ENCODE data around the gene ATG2B.
A peak's percentile ranks its signal among the peaks of the same experiment; 100 is the strongest.

ATG2B gene, protein sequence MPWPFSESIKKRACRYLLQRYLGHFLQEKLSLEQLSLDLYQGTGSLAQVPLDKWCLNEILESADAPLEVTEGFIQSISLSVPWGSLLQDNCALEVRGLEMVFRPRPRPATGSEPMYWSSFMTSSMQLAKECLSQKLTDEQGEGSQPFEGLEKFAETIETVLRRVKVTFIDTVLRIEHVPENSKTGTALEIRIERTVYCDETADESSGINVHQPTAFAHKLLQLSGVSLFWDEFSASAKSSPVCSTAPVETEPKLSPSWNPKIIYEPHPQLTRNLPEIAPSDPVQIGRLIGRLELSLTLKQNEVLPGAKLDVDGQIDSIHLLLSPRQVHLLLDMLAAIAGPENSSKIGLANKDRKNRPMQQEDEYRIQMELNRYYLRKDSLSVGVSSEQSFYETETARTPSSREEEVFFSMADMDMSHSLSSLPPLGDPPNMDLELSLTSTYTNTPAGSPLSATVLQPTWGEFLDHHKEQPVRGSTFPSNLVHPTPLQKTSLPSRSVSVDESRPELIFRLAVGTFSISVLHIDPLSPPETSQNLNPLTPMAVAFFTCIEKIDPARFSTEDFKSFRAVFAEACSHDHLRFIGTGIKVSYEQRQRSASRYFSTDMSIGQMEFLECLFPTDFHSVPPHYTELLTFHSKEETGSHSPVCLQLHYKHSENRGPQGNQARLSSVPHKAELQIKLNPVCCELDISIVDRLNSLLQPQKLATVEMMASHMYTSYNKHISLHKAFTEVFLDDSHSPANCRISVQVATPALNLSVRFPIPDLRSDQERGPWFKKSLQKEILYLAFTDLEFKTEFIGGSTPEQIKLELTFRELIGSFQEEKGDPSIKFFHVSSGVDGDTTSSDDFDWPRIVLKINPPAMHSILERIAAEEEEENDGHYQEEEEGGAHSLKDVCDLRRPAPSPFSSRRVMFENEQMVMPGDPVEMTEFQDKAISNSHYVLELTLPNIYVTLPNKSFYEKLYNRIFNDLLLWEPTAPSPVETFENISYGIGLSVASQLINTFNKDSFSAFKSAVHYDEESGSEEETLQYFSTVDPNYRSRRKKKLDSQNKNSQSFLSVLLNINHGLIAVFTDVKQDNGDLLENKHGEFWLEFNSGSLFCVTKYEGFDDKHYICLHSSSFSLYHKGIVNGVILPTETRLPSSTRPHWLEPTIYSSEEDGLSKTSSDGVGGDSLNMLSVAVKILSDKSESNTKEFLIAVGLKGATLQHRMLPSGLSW (N-terminal part only)

DNA sequence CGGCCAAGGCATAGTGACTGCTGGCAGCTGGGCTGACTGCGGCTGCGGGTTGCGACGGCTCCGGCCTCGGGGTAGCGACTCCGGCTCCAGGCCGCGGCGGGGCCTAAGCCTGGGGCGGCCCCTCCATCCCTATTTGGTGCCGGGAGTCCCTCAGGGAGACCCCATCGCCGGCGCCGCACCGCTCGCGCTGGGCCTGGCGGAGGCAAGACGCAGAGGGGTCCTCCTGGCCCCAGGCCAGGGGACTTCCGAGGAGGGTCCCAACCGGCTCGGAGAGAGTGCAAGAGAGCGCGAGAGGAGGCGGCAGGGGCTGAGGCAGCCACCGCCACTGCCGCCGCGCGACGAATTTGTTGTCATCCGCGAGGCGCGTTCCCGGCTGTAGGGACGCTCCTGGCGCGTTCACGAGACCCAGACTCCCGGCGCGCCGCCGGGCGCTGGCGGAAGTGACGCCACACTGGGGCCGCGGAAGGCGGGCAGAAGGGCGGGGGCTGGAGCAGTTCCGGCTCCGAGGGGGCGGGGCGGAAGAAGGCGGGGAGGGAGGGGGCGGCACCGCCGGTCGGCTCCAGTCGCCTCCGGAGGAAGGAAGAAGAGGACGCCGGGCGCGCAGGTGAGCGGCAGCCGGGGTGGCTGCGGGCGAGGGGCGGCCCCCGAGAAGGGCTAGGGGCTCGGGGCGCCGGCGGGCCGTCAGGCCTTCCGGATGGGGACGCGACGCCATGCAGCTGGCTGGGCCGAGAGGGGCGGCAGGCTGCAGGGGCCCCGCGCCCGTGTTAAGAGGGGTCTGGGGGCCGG is at the start of gene ATG2B, which contains the start of gene GSKIP:
Gene ATG2B, minus strand, starts transcription at position 377 of the 786 bp plus-strand sequence. Its CDS starts 365 bp downstream, at position 12.
Gene GSKIP, plus strand, starts transcription at position 562 of the 786 bp plus-strand sequence. CDS start 18,722 bp downstream, outside the sequence.
- Histone ChIP-seq H3K36me3 (ENCODE audit: insufficient read depth, low read length) (no peaks in the 10 kb centered on the region), H3K4me3 (ENCODE audit: low read depth in 1 of 2, low read length in 2 of 2) (peak within 1 kb of the TSS; percentile 93 to 94), H3K9me3 (ENCODE audit: low read length) (no peaks in the 10 kb centered on the region), H3K9ac (ENCODE audit: low read length) (peak within 1 kb of the TSS; percentile 79), H3K27me3 (ENCODE audit: control insufficient read depth in 1 of 2, insufficient read depth in 2 of 2, low read length in 2 of 2) (no peaks in the 10 kb centered on the region), H3K4me1 (ENCODE audit: insufficient read depth, low read length) (peaks cover 30% of the 10 kb centered on the region), H3K27ac (ENCODE audit: low read depth, low read length) (peak within 1 kb of the TSS; percentile 98)

DNA sequence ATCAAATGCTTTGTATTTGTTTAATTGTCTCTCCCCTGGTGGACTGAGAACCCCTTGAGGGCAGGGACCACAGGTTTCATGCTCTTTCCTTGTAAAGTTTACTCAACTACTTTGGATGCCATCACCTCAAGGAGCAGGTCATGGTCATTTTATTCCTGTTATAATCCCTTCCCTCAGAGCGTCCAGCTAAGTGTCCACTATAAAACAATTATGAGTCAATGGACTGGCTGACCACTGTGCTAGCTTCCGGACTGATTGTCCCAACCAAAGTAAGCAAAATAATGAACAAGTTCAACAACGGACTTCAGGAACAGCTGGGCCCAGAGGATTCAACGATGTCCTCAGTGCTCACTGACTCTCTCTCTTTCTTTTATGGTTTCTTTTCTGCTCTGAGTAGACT is 47.0 kb upstream of the ATG2B start:
- H3K27me3 ChIP-seq (ENCODE audit: control insufficient read depth in 1 of 2, insufficient read depth in 2 of 2, low read length in 2 of 2): no peaks in the 10 kb centered on the region
- no peaks in the 10 kb centered on the region for H3K9me3 ChIP-seq (ENCODE audit: low read length)
- H3K4me1 ChIP-seq (ENCODE audit: insufficient read depth, low read length): no peaks in the 10 kb centered on the region
- H3K9ac ChIP-seq (ENCODE audit: low read length): no peak overlapping the region
- no peak overlapping the region for H3K4me3 ChIP-seq (ENCODE audit: low read depth in 1 of 2, low read length in 2 of 2)
- no peak overlapping the region for H3K27ac ChIP-seq (ENCODE audit: low read depth, low read length)
- no peaks in the 10 kb centered on the region for H3K36me3 ChIP-seq (ENCODE audit: insufficient read depth, low read length)

DNA sequence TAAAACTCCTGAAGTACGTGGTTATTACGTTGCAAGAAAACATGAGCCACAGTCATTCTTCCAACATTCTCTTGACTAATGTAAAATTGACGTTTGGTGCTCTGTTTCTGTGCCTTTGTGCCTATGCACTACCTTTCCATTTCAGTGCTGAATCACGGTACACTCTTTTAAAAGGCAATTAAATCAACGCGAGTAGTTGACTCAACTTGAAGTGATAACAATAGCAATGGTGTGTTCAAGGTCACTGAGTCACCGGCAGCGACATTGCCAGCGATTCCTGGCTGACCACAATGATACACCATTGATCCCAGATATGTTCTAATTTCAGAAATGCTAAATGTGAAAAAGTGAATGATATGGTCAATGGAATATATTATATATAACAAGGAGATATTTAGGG is 46.6 kb upstream of the ATG2B start:
- no peak overlapping the region for H3K27ac ChIP-seq (ENCODE audit: low read depth, low read length)
- no peaks in the 10 kb centered on the region for H3K9me3 ChIP-seq (ENCODE audit: low read length)
- H3K9ac ChIP-seq (ENCODE audit: low read length): no peak overlapping the region
- no peaks in the 10 kb centered on the region for H3K4me1 ChIP-seq (ENCODE audit: insufficient read depth, low read length)
- no peaks in the 10 kb centered on the region for H3K27me3 ChIP-seq (ENCODE audit: control insufficient read depth in 1 of 2, insufficient read depth in 2 of 2, low read length in 2 of 2)
- no peak overlapping the region for H3K4me3 ChIP-seq (ENCODE audit: low read depth in 1 of 2, low read length in 2 of 2)
- H3K36me3 ChIP-seq (ENCODE audit: insufficient read depth, low read length): no peaks in the 10 kb centered on the region

DNA sequence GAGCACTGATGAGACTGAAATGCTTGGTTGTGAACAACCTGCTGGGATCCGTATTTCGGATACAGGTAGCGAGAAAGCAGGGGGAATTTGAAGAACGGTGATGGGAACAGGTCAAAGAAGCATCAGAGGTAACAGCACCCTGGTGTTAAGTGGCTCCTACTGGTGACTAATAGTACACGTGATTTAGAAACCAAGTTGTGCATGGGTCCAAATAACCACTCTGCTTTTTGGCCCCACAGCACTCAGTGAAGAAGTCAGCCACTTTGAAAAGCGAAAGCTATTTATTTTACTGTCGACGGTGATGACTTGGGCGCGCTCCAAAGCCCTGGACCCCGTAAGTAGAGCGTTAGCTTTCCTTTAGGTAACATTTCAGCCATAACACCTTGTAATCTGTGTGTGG is 45.5 kb upstream of the ATG2B start:
- Histone ChIP-seq H3K27ac (ENCODE audit: low read depth, low read length) (no peak overlapping the region), H3K4me3 (ENCODE audit: low read depth in 1 of 2, low read length in 2 of 2) (no peak overlapping the region), H3K27me3 (ENCODE audit: control insufficient read depth in 1 of 2, insufficient read depth in 2 of 2, low read length in 2 of 2) (no peaks in the 10 kb centered on the region), H3K4me1 (ENCODE audit: insufficient read depth, low read length) (no peaks in the 10 kb centered on the region), H3K36me3 (ENCODE audit: insufficient read depth, low read length) (no peaks in the 10 kb centered on the region), H3K9me3 (ENCODE audit: low read length) (no peaks in the 10 kb centered on the region), H3K9ac (ENCODE audit: low read length) (no peak overlapping the region)

DNA sequence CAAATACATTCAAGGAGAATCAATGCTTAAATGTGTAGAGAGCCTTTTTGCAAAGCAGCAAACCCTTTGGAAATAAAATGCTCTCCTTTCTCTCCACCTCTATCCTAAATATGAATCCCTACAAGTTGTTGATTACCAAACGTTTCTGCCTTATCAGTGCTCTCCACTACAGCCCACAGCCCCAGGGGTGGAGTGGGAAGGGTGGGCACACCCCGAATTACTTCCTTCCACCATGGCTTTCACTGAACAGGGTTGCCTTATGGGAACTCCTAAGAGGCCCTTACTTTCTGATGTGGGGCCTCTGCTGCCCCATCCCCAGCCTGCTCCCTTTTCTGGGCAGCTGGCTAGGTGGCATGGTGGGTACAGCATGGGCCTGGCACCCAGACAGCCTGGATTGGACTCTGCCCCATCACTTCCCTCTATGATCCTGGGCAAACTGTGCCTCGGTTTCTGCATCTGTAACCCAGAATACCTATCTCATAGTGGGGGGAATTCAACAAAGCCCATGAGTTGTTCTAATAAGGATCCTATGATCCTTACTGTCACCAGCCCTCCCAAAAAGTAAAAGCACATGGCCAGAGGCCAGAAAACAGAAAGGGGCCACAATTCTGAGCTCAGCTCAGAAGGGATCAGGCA is 44.9 kb upstream of the ATG2B start:
- Histone ChIP-seq H3K4me1 (ENCODE audit: insufficient read depth, low read length) (no peaks in the 10 kb centered on the region), H3K9me3 (ENCODE audit: low read length) (no peaks in the 10 kb centered on the region), H3K9ac (ENCODE audit: low read length) (no peak overlapping the region), H3K27me3 (ENCODE audit: control insufficient read depth in 1 of 2, insufficient read depth in 2 of 2, low read length in 2 of 2) (no peaks in the 10 kb centered on the region), H3K27ac (ENCODE audit: low read depth, low read length) (no peak overlapping the region), H3K4me3 (ENCODE audit: low read depth in 1 of 2, low read length in 2 of 2) (no peak overlapping the region), H3K36me3 (ENCODE audit: insufficient read depth, low read length) (no peaks in the 10 kb centered on the region)

DNA sequence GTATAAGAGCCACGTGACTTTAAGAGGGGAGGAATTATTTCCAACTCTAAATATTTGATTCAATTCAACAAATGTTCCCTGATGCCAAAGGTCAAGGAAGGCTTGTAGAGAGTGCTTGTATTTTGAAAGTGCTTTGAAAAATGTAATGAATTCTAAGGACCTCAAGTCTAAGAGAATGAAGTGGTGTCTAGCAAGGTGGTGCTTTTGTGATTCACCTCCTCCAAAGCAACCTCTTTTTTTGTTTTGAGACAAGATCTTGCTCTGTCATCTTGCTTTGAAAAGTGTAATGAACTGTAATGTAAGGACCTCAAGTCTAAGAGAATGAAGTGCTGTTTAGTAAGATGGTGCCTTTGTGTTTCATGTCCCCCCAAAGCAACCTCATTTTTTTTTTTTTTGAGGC is 42.5 kb upstream of the ATG2B start:
- Histone ChIP-seq H3K4me3 (ENCODE audit: low read depth in 1 of 2, low read length in 2 of 2) (no peak overlapping the region), H3K9ac (ENCODE audit: low read length) (no peak overlapping the region), H3K27me3 (ENCODE audit: control insufficient read depth in 1 of 2, insufficient read depth in 2 of 2, low read length in 2 of 2) (no peaks in the 10 kb centered on the region), H3K4me1 (ENCODE audit: insufficient read depth, low read length) (no peaks in the 10 kb centered on the region), H3K9me3 (ENCODE audit: low read length) (no peaks in the 10 kb centered on the region), H3K27ac (ENCODE audit: low read depth, low read length) (no peak overlapping the region), H3K36me3 (ENCODE audit: insufficient read depth, low read length) (no peaks in the 10 kb centered on the region)

DNA sequence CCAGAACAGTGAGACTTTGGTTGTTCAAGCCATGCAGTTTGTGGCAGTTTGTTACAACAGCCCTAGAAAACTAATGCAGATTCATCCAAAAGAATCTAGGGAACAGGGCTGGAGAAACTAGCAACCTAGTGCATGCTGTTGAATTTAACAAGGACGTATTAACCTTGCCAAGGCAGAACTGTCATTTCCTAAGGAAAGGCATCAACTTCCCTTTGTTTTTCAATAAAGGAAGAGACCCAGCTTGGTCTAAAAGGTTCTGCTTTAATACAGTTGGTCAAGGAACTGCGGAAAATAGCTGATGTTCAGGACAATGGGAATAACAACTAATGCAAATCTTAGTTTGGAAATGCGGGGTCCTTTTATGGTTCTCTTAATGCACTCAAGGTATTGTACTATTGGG is 40.3 kb upstream of the ATG2B start:
- no peaks in the 10 kb centered on the region for H3K4me1 ChIP-seq (ENCODE audit: insufficient read depth, low read length)
- H3K4me3 ChIP-seq (ENCODE audit: low read depth in 1 of 2, low read length in 2 of 2): no peak overlapping the region
- no peaks in the 10 kb centered on the region for H3K27me3 ChIP-seq (ENCODE audit: control insufficient read depth in 1 of 2, insufficient read depth in 2 of 2, low read length in 2 of 2)
- no peaks in the 10 kb centered on the region for H3K9me3 ChIP-seq (ENCODE audit: low read length)
- H3K36me3 ChIP-seq (ENCODE audit: insufficient read depth, low read length): no peaks in the 10 kb centered on the region
- H3K27ac ChIP-seq (ENCODE audit: low read depth, low read length): no peak overlapping the region
- H3K9ac ChIP-seq (ENCODE audit: low read length): no peak overlapping the region

DNA sequence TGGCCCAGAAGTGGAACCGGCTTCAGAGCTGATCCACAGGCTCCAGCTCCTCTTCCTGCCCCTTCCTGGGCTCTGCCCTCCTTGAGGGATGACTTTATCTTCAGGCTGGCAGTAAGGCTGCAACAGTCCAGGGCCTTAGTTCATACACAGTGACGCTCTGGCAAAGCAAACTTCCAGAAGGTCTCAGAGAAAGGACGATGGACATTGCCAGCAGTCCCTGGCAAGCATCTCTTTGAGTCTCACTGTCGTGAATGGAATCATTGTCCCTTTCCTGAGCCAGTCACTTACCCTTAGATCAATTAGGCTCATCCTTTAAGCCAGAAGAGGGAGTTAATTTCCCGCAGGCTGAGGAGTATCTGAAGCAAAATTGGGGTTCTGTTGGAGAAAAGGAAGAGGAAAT is 37.4 kb upstream of the ATG2B start:
- no peaks in the 10 kb centered on the region for H3K27me3 ChIP-seq (ENCODE audit: control insufficient read depth in 1 of 2, insufficient read depth in 2 of 2, low read length in 2 of 2)
- H3K36me3 ChIP-seq (ENCODE audit: insufficient read depth, low read length): no peaks in the 10 kb centered on the region
- no peak overlapping the region for H3K9ac ChIP-seq (ENCODE audit: low read length)
- no peak overlapping the region for H3K4me3 ChIP-seq (ENCODE audit: low read depth in 1 of 2, low read length in 2 of 2)
- H3K9me3 ChIP-seq (ENCODE audit: low read length): no peaks in the 10 kb centered on the region
- H3K4me1 ChIP-seq (ENCODE audit: insufficient read depth, low read length): no peaks in the 10 kb centered on the region
- H3K27ac ChIP-seq (ENCODE audit: low read depth, low read length): no peak overlapping the region

DNA sequence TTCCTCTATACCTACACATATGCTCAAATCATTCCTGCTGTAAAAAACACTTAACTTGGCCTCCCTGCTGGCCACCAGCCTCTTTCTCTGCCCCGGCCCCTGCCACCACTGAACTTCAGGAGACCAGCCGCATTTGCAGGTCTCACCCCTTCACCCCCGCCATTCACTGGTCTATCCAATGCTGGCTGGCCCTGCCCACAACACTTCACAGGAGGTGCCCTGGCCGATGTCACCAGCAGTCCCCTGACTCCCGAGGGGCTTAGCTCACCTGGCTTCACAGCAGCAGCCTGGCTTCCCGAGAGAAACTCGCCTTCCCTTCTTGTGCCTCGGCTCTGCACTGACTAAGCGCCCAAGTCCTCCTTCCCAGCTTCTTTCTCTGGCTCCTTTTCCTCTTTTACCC is 36.3 kb upstream of the ATG2B start:
- no peaks in the 10 kb centered on the region for H3K4me1 ChIP-seq (ENCODE audit: insufficient read depth, low read length)
- no peak overlapping the region for H3K9ac ChIP-seq (ENCODE audit: low read length)
- no peaks in the 10 kb centered on the region for H3K9me3 ChIP-seq (ENCODE audit: low read length)
- no peak overlapping the region for H3K4me3 ChIP-seq (ENCODE audit: low read depth in 1 of 2, low read length in 2 of 2)
- no peak overlapping the region for H3K27ac ChIP-seq (ENCODE audit: low read depth, low read length)
- H3K36me3 ChIP-seq (ENCODE audit: insufficient read depth, low read length): no peaks in the 10 kb centered on the region
- H3K27me3 ChIP-seq (ENCODE audit: control insufficient read depth in 1 of 2, insufficient read depth in 2 of 2, low read length in 2 of 2): no peaks in the 10 kb centered on the region

DNA sequence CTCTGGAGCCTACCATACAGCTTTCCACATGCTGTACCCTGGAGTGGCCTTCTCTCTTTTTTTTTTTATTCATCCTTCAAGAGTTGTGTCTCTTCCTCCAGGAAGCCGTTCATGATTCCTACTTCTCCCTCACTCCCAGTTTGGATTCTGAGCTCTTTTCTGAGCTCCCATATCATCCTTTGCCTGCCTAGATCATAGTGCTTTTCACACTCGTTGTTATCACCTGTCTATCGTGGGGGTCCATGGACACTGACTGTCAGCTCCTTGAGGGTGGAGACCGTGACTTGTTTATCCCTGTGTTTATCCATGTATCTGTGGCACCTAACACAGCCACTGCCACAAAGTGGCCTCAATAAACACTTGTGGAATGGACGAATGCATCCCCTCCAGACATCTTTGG is 35.8 kb upstream of the ATG2B start:
- Histone ChIP-seq H3K9me3 (ENCODE audit: low read length) (no peaks in the 10 kb centered on the region), H3K4me3 (ENCODE audit: low read depth in 1 of 2, low read length in 2 of 2) (no peak overlapping the region), H3K27me3 (ENCODE audit: control insufficient read depth in 1 of 2, insufficient read depth in 2 of 2, low read length in 2 of 2) (no peaks in the 10 kb centered on the region), H3K9ac (ENCODE audit: low read length) (no peak overlapping the region), H3K27ac (ENCODE audit: low read depth, low read length) (no peak overlapping the region), H3K4me1 (ENCODE audit: insufficient read depth, low read length) (no peaks in the 10 kb centered on the region), H3K36me3 (ENCODE audit: insufficient read depth, low read length) (no peaks in the 10 kb centered on the region)
